Endothelial cell of umbilical vein (primary cell): ENCODE data around the gene HSD17B2.

ENCODE experiments used
- MAX ChIP-seq: IDR thresholded peaks from 2 replicates; pipeline ENCODE4 v1.6.1; 2011; ENCODE audit not compliant: insufficient read depth, insufficient read length
- MYC ChIP-seq: IDR thresholded peaks from one replicate; pipeline ENCODE4 v1.6.1; 2011; ENCODE audit warnings: mild to moderate bottlenecking, low read depth, low read length
- POLR2A ChIP-seq: IDR thresholded peaks from 2 replicates; pipeline ENCODE4 v1.6.1; 2012; ENCODE audit warnings: low read depth, mild to moderate bottlenecking, control low read depth, low read length
- TF ChIP-seq, protein P1 (sequence below), 2 donors: IDR thresholded peaks; 1 replicate in 1 of 2; 2 replicates in 1 of 2; pipeline ENCODE4 v1.5.1; 2011; ENCODE audit warnings: low read length in 2 of 2, mild to moderate bottlenecking in 2 of 2, moderate library complexity in 2 of 2, control low read depth in 1 of 2, inconsistent platforms in 1 of 2, low read depth in 1 of 2; ENCODE audit not compliant: insufficient read depth in 1 of 2; ENCODE audit errors: extremely low read depth in 1 of 2

DNA sequence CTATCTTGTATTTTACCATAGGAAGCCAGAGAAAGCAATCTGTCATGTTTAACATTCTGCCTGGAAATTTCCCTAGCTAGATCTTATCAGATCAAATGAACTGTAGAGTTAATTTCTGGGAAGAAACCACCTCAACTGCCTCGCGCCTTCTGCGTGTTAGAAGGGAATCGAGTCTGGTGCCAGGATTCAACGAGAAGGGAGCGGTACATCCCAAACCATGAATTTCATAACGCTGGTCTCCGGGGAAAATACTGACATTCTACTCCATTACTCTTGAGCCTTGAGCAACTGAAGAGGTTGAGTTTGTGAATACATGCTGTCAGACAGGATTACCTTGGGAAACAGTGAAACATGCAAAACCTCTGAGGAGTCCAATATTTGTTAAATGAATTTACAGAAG lies 99.8 kb downstream of the HSD17B2 start:
- TF ChIP-seq, protein P1, sequence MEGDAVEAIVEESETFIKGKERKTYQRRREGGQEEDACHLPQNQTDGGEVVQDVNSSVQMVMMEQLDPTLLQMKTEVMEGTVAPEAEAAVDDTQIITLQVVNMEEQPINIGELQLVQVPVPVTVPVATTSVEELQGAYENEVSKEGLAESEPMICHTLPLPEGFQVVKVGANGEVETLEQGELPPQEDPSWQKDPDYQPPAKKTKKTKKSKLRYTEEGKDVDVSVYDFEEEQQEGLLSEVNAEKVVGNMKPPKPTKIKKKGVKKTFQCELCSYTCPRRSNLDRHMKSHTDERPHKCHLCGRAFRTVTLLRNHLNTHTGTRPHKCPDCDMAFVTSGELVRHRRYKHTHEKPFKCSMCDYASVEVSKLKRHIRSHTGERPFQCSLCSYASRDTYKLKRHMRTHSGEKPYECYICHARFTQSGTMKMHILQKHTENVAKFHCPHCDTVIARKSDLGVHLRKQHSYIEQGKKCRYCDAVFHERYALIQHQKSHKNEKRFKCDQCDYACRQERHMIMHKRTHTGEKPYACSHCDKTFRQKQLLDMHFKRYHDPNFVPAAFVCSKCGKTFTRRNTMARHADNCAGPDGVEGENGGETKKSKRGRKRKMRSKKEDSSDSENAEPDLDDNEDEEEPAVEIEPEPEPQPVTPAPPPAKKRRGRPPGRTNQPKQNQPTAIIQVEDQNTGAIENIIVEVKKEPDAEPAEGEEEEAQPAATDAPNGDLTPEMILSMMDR (IDR thresholded peaks at IDR 0.05; ENCODE audit: extremely low read depth in 1 of 2, insufficient read depth in 1 of 2, low read depth in 1 of 2, low read length in 2 of 2): no peak
- TF ChIP-seq MAX: no peak
- no peak for TF ChIP-seq POLR2A
- TF ChIP-seq MYC: no peak
